Upper lobe of right lung (tissue), 1 donor: Measurements from ENCODE around the gene PALM. TPM values are rescaled to one million over a fixed set of nuclear protein-coding genes. Genes with fewer than 3 reads are reported as not detected.

Source experiments
- ATAC-seq: fragments of 200-7000 bp; cut with Tn5 transposase; one replicate; pipeline ENCODE4 v1.9.1; 2020; ENCODE audit warnings: mild to moderate bottlenecking, moderate library complexity
- DNase-seq: peaks from one replicate; pipeline ENCODE4 v3.0.0-alpha.2; 2020
- H3K27ac ChIP-seq: fragments of 200-600 bp; one replicate; pipeline ENCODE4 v1.8.0; 2022
- H3K27me3 ChIP-seq: fragments of 200-600 bp; one replicate; pipeline ENCODE4 v1.8.0; 2022; ENCODE audit warnings: mild to moderate bottlenecking
- H3K36me3 ChIP-seq: fragments of 200-600 bp; one replicate; pipeline ENCODE4 v1.8.0; 2022
- H3K4me1 ChIP-seq: fragments of 200-600 bp; one replicate; pipeline ENCODE4 v1.8.0; 2022
- H3K4me3 ChIP-seq: fragments of 200-600 bp; one replicate; pipeline ENCODE4 v1.8.0; 2022; ENCODE audit warnings: mild to moderate bottlenecking
- H3K9me3 ChIP-seq: fragments of 200-600 bp; one replicate; pipeline ENCODE4 v1.8.0; 2022
- CTCF ChIP-seq: fragments of 200-600 bp; IDR thresholded peaks from one replicate; pipeline ENCODE4 v1.8.0; 2022; ENCODE audit warnings: antibody characterized with exemption
- intact Hi-C: fragments of 100-400 bp; cut with DNase I; formaldehyde crosslinking; loops from one replicate; pipeline ENCODE4 v1.11.0; 2022
- total RNA-seq: library from RNA; stranded (reverse); fragmentation: NEBNext Ultra II Directional; extraction: Animal tissue kit (Norgen Biotek cat#: 25700); gene quantifications from one replicate; pipeline ENCODE4 v1.2.1, GENCODE V29; 2021
- donor health status: DM: no; HTN: yes; CAD: no; lungs with severe emphysema.

The PALM gene
- total RNA-seq, 1 donor from 2014 or later, result 56.9 TPM

- intact Hi-C loops, result no loop called here
- DNase-seq, result no peak
- Histone ChIP-seq H3K9me3 (no peaks in the 10 kb centered on the region), H3K27ac (no peak overlapping the region), H3K4me1 (peaks cover 17% of the 10 kb centered on the region), H3K36me3 (no peaks in the 10 kb centered on the region), H3K4me3 (no peak overlapping the region), H3K27me3 (no peaks in the 10 kb centered on the region)
- ATAC-seq, result no peak
- TF ChIP-seq CTCF, result no peak
These were observed 34.2 kb upstream of the PALM start for GRCh38 chr19:674282-675151.

- Histone ChIP-seq H3K9me3 (no peaks in the 10 kb centered on the region), H3K4me1 (peaks cover 19% of the 10 kb centered on the region), H3K4me3 (peak overlapping the region; percentile 23), H3K27me3 (no peaks in the 10 kb centered on the region), H3K36me3 (no peaks in the 10 kb centered on the region), H3K27ac (peak overlapping the region; percentile 51)
- intact Hi-C loops, result no loop called here
- no peak for DNase-seq
- no peak for ATAC-seq
- TF ChIP-seq CTCF, result no peak
These were observed 32.8 kb upstream of the PALM start for GRCh38 chr19:676007-676338.

GRCh38 chr19:676339-677105 is 32.2 kb upstream of the PALM start, which contains the start of gene FSTL3:
Gene FSTL3 (plus strand): TSS chr19:676392. CDS start chr19:676424, 32 bp downstream.
- H3K4me3 ChIP-seq, result peak within 1 kb of the TSS; percentile 61
- TF ChIP-seq CTCF, result no peak
- peak within 1 kb of the TSS; percentile 95 for H3K27ac ChIP-seq
- no peak for ATAC-seq
- no peaks in the 10 kb centered on the region for H3K27me3 ChIP-seq
- peaks cover 19% of the 10 kb centered on the region for H3K4me1 ChIP-seq
- H3K9me3 ChIP-seq, result no peaks in the 10 kb centered on the region
- no peaks in the 10 kb centered on the region for H3K36me3 ChIP-seq
- no peak for DNase-seq
- intact Hi-C loops, result no loop called here

- Histone ChIP-seq H3K4me1 (peaks cover 19% of the 10 kb centered on the region), H3K27me3 (no peaks in the 10 kb centered on the region), H3K27ac (peak overlapping the region; percentile 95), H3K4me3 (peak overlapping the region; percentile 61), H3K36me3 (no peaks in the 10 kb centered on the region), H3K9me3 (no peaks in the 10 kb centered on the region)
- no peak for TF ChIP-seq CTCF
- intact Hi-C loops, result no loop called here
- peak; percentile 23 for ATAC-seq
- peak; percentile 86 for DNase-seq
These were observed 31.5 kb upstream of the PALM start for GRCh38 chr19:677201-677600.

- intact Hi-C loops, result no loop called here
- Histone ChIP-seq H3K4me3 (peak overlapping the region; percentile 61), H3K4me1 (peaks cover 19% of the 10 kb centered on the region), H3K27me3 (no peaks in the 10 kb centered on the region), H3K9me3 (no peaks in the 10 kb centered on the region), H3K36me3 (no peaks in the 10 kb centered on the region), H3K27ac (peak overlapping the region; percentile 95)
- ATAC-seq (no peak), DNase-seq (peak; percentile 78)
- TF ChIP-seq CTCF, result no peak
These were observed 30.9 kb upstream of the PALM start for GRCh38 chr19:677601-678436.
